KOPT-K1 (cell line): ENCODE data around the gene CGB5.
"Not testable (repeated sequence)": the region's sequence is repeated elsewhere in the genome, so short reads cannot be mapped to it uniquely, and the experiment has no call there.

Source experiments
- H3K27ac ChIP-seq: fragments of 200-600 bp; sonication (generic); 2 replicates; pipeline ENCODE4 v1.5.1; 2016; ENCODE audit warnings: antibody characterized with exemption, mild to moderate bottlenecking, low read depth, low read length; ENCODE audit not compliant: poor library complexity, severe bottlenecking
- H3K36me3 ChIP-seq: fragments of 200-600 bp; sonication (generic); 2 replicates; pipeline ENCODE4 v1.5.1; 2017; ENCODE audit warnings: antibody characterized with exemption, mild to moderate bottlenecking, low read length, moderate library complexity; ENCODE audit not compliant: insufficient read depth
- H3K9me3 ChIP-seq: fragments of 200-600 bp; sonication (generic); 2 replicates; pipeline ENCODE4 v1.5.1; 2017; ENCODE audit warnings: antibody characterized with exemption, low read length, mild to moderate bottlenecking; ENCODE audit not compliant: insufficient read depth, poor library complexity, severe bottlenecking

Gene CGB5

GRCh38 chr19:49061445-49061844, 17.8 kb downstream of the CGB5 start:
- Histone ChIP-seq H3K36me3 (no peaks in the 10 kb centered on the region), H3K27ac (no peak overlapping the region), H3K9me3 (no peaks in the 10 kb centered on the region)

- Histone ChIP-seq H3K27ac (no peak overlapping the region), H3K9me3 (no peaks in the 10 kb centered on the region), H3K36me3 (no peaks in the 10 kb centered on the region)
Measured at GRCh38 chr19:49064029-49064629, 20.5 kb downstream of the CGB5 start.

GRCh38 chr19:49064768-49065611, 21.3 kb downstream of the CGB5 start, which contains the start of gene NTF4:
Gene NTF4 (minus strand): TSS chr19:49064818. CDS start chr19:49061997, 2,821 bp downstream.
- Histone ChIP-seq H3K27ac (no peak within 1 kb of the TSS), H3K36me3 (no peaks in the 10 kb centered on the region), H3K9me3 (no peaks in the 10 kb centered on the region)

- Histone ChIP-seq H3K9me3 (no peaks in the 10 kb centered on the region), H3K27ac (no peak overlapping the region), H3K36me3 (no peaks in the 10 kb centered on the region)
Measured at GRCh38 chr19:49065905-49066512, 22.4 kb downstream of the CGB5 start.

- no peak overlapping the region for H3K27ac ChIP-seq
- H3K36me3 ChIP-seq: no peaks in the 10 kb centered on the region
- H3K9me3 ChIP-seq: no peaks in the 10 kb centered on the region
Measured at GRCh38 chr19:49067554-49067953, 23.9 kb downstream of the CGB5 start.

GRCh38 chr19:49069026-49069425, 25.4 kb downstream of the CGB5 start:
- Histone ChIP-seq H3K27ac (no peak overlapping the region), H3K36me3 (no peaks in the 10 kb centered on the region), H3K9me3 (no peaks in the 10 kb centered on the region)

GRCh38 chr19:49070416-49070815, 26.8 kb downstream of the CGB5 start:
- Histone ChIP-seq H3K36me3 (no peaks in the 10 kb centered on the region), H3K27ac (no peak overlapping the region), H3K9me3 (no peaks in the 10 kb centered on the region)

- Histone ChIP-seq H3K36me3 (no peaks in the 10 kb centered on the region), H3K27ac (no peak overlapping the region), H3K9me3 (no peaks in the 10 kb centered on the region)
Measured at GRCh38 chr19:49071860-49072547, 28.4 kb downstream of the CGB5 start.

GRCh38 chr19:49073514-49074378, 30.1 kb downstream of the CGB5 start:
- Histone ChIP-seq H3K36me3 (no peaks in the 10 kb centered on the region), H3K9me3 (no peaks in the 10 kb centered on the region), H3K27ac (no peak overlapping the region)

- H3K27ac ChIP-seq, H3K36me3 ChIP-seq, H3K9me3 ChIP-seq: not testable (repeated sequence)
Measured at GRCh38 chr19:49074869-49075268, 31.2 kb downstream of the CGB5 start.

- no peaks in the 10 kb centered on the region for H3K9me3 ChIP-seq
- no peaks in the 10 kb centered on the region for H3K36me3 ChIP-seq
- no peak overlapping the region for H3K27ac ChIP-seq
Measured at GRCh38 chr19:49080392-49080791, 36.7 kb downstream of the CGB5 start.

- no peak overlapping the region for H3K27ac ChIP-seq
- peaks cover 2% of the 10 kb centered on the region; the same call in 1 of the 2 replicates for H3K36me3 ChIP-seq
- no peaks in the 10 kb centered on the region for H3K9me3 ChIP-seq
Measured at GRCh38 chr19:49081273-49081672, 37.6 kb downstream of the CGB5 start.

GRCh38 chr19:49084206-49085019, 40.8 kb downstream of the CGB5 start:
- peaks cover 32% of the 10 kb centered on the region for H3K36me3 ChIP-seq
- H3K9me3 ChIP-seq: no peaks in the 10 kb centered on the region
- peak overlapping the region; percentile 87 for H3K27ac ChIP-seq
